ENCODE measurements around the gene BNIP3.

Gene BNIP3

DNA sequence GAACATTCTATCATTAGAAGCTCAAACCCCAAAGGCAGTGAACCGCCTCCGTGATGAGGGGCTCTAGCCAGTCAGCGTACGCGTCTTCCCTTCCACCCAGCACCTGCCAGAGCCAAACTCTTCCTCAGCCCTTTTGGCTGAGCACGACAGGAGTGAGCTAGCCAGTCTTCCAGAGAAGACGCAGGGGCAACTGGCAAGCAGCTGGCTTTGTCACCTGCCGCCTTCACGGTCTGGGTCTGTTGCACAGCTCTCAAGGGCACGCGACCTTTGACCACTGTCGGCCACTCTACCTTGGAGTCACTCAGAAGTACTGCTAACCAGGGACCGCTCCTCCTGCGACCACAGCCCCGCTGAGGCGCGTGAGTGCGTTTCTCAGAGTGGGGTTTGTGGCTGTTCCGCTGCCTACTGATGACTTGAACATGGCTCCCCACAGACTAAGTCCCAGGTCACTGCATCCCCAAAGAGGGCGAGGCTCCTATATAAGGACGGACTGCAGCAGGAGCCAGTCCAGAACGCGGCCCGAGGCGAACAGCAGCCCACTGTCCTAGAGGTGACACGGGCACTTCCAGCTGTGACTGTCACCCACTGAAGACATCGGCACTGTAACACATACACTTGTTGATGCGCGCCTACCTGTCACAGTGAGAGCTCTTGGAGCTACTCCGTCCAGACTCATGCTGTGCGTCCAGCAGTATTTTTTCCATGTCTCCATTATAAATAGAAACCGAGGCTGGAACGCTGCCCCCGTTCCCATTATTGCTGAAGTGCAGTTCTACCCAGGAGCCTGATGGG, 8.4 kb downstream of the BNIP3 start:
- no peak for TF ChIP-seq ZC3H10 (CRISPR knock-in tag; IDR thresholded peaks at IDR 0.05)
- no peak for TF ChIP-seq CSDC2 (CRISPR knock-in tag; IDR thresholded peaks at IDR 0.05)
- no peak for TF ChIP-seq PPARA (CRISPR knock-in tag; IDR thresholded peaks at IDR 0.05; ENCODE audit: borderline replicate concordance)
- no peak for ATAC-seq

DNA sequence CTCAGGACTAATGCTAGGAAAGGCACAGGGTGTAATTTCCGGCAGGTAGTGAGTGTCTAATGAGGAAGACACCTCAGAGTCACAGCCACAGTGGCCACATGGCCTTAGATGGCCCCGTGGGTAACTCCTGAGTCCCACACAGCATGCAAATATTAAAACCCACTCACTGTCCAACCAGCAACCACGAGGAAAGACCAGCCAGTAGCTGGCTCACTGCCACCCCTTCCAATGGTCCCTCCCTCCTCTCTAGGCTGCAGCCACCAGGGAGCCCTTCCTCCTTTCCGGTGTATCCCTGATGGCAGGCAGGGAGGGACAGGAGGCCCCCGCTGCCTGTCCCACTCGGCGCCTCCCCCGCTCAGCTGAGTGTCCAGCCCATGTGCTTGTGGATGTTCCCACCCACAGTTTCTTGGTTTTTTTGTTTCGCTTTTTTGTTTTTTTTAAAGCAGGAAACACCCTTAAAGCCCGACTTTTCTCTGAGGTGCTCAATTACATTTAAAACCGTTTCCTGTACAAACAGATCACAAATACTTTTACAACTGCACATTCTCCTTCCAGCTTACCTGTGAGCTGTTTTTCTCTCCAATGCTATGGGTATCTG, 9.2 kb downstream of the BNIP3 start:
- TF ChIP-seq OSR1 (CRISPR knock-in tag; IDR thresholded peaks at IDR 0.05) (no peak), ESRRG (CRISPR knock-in tag; IDR thresholded peaks at IDR 0.05) (no peak), ZNF565 (CRISPR knock-in tag; conservative IDR thresholded peaks at IDR 0.05; ENCODE audit: low read depth) (no peak), ZNF70 (CRISPR knock-in tag; IDR thresholded peaks at IDR 0.05) (no peak), GLIS3 (CRISPR knock-in tag; IDR thresholded peaks at IDR 0.05) (no peak), TOX (CRISPR knock-in tag; IDR thresholded peaks at IDR 0.05; ENCODE audit: borderline replicate concordance) (no peak), ISL1 (CRISPR knock-in tag; IDR thresholded peaks at IDR 0.05) (no peak), ZC3H10 (CRISPR knock-in tag; IDR thresholded peaks at IDR 0.05) (no peak), RARB (CRISPR knock-in tag; IDR thresholded peaks at IDR 0.05) (no peak), PPARA (CRISPR knock-in tag; IDR thresholded peaks at IDR 0.05; ENCODE audit: borderline replicate concordance) (no peak), SNAI2 (CRISPR knock-in tag; IDR thresholded peaks at IDR 0.05) (no peak), ZFP3 (CRISPR knock-in tag; IDR thresholded peaks at IDR 0.05) (no peak), ZFP30 (CRISPR knock-in tag; IDR thresholded peaks at IDR 0.05) (no peak), CSDC2 (CRISPR knock-in tag; IDR thresholded peaks at IDR 0.05) (no peak), ZNF8 (CRISPR knock-in tag; IDR thresholded peaks at IDR 0.05) (no peak)
- TF ChIP-seq, protein P1, sequence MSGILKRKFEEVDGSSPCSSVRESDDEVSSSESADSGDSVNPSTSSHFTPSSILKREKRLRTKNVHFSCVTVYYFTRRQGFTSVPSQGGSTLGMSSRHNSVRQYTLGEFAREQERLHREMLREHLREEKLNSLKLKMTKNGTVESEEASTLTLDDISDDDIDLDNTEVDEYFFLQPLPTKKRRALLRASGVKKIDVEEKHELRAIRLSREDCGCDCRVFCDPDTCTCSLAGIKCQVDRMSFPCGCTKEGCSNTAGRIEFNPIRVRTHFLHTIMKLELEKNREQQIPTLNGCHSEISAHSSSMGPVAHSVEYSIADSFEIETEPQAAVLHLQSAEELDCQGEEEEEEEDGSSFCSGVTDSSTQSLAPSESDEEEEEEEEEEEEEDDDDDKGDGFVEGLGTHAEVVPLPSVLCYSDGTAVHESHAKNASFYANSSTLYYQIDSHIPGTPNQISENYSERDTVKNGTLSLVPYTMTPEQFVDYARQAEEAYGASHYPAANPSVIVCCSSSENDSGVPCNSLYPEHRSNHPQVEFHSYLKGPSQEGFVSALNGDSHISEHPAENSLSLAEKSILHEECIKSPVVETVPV (CRISPR knock-in tag; IDR thresholded peaks at IDR 0.05): no peak
- TF ChIP-seq, protein P2, sequence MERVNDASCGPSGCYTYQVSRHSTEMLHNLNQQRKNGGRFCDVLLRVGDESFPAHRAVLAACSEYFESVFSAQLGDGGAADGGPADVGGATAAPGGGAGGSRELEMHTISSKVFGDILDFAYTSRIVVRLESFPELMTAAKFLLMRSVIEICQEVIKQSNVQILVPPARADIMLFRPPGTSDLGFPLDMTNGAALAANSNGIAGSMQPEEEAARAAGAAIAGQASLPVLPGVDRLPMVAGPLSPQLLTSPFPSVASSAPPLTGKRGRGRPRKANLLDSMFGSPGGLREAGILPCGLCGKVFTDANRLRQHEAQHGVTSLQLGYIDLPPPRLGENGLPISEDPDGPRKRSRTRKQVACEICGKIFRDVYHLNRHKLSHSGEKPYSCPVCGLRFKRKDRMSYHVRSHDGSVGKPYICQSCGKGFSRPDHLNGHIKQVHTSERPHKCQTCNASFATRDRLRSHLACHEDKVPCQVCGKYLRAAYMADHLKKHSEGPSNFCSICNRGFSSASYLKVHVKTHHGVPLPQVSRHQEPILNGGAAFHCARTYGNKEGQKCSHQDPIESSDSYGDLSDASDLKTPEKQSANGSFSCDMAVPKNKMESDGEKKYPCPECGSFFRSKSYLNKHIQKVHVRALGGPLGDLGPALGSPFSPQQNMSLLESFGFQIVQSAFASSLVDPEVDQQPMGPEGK (CRISPR knock-in tag; IDR thresholded peaks at IDR 0.05; ENCODE audit: borderline replicate concordance): no peak
- TF ChIP-seq, protein P3, sequence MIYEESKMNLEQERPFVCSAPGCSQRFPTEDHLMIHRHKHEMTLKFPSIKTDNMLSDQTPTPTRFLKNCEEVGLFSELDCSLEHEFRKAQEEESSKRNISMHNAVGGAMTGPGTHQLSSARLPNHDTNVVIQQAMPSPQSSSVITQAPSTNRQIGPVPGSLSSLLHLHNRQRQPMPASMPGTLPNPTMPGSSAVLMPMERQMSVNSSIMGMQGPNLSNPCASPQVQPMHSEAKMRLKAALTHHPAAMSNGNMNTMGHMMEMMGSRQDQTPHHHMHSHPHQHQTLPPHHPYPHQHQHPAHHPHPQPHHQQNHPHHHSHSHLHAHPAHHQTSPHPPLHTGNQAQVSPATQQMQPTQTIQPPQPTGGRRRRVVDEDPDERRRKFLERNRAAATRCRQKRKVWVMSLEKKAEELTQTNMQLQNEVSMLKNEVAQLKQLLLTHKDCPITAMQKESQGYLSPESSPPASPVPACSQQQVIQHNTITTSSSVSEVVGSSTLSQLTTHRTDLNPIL (CRISPR knock-in tag; IDR thresholded peaks at IDR 0.05; ENCODE audit: low read depth): no peak
- peak; percentile 76 for ATAC-seq

DNA sequence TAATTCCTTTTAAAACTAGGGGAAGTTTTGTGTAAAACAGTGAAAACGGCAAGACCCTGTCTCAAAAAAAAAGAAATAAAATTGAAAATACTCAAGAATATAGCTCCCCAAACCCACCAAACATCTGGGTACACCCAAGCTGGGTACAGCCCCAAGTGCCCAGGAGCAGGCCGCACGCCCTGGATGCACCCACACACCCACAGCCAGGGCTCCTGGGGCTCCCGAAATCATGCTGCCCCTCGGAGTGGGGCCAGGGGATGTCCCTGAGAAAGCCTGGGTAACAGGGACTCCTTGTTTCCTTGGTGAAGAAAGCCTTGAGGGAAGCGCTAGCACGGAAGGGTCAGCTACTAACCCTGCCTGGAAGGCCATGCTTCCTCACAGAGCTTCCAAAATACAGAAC, 10.1 kb downstream of the BNIP3 start:
- TF ChIP-seq, protein P3 (CRISPR knock-in tag; IDR thresholded peaks at IDR 0.05; ENCODE audit: low read depth): no peak
- TF ChIP-seq BACH2 (CRISPR knock-in tag; IDR thresholded peaks at IDR 0.05; ENCODE audit: borderline replicate concordance): no peak
- TF ChIP-seq, protein P4, sequence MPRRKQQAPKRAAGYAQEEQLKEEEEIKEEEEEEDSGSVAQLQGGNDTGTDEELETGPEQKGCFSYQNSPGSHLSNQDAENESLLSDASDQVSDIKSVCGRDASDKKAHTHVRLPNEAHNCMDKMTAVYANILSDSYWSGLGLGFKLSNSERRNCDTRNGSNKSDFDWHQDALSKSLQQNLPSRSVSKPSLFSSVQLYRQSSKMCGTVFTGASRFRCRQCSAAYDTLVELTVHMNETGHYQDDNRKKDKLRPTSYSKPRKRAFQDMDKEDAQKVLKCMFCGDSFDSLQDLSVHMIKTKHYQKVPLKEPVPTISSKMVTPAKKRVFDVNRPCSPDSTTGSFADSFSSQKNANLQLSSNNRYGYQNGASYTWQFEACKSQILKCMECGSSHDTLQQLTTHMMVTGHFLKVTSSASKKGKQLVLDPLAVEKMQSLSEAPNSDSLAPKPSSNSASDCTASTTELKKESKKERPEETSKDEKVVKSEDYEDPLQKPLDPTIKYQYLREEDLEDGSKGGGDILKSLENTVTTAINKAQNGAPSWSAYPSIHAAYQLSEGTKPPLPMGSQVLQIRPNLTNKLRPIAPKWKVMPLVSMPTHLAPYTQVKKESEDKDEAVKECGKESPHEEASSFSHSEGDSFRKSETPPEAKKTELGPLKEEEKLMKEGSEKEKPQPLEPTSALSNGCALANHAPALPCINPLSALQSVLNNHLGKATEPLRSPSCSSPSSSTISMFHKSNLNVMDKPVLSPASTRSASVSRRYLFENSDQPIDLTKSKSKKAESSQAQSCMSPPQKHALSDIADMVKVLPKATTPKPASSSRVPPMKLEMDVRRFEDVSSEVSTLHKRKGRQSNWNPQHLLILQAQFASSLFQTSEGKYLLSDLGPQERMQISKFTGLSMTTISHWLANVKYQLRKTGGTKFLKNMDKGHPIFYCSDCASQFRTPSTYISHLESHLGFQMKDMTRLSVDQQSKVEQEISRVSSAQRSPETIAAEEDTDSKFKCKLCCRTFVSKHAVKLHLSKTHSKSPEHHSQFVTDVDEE (CRISPR knock-in tag; IDR thresholded peaks at IDR 0.05): no peak
- no peak for TF ChIP-seq ISL1 (CRISPR knock-in tag; IDR thresholded peaks at IDR 0.05)
- no peak for TF ChIP-seq ZC3H10 (CRISPR knock-in tag; IDR thresholded peaks at IDR 0.05)
- TF ChIP-seq, protein P1 (CRISPR knock-in tag; IDR thresholded peaks at IDR 0.05): no peak
- TF ChIP-seq TOX (CRISPR knock-in tag; IDR thresholded peaks at IDR 0.05; ENCODE audit: borderline replicate concordance): no peak
- no peak for TF ChIP-seq RARB (CRISPR knock-in tag; IDR thresholded peaks at IDR 0.05)
- no peak for TF ChIP-seq ESRRG (CRISPR knock-in tag; IDR thresholded peaks at IDR 0.05)
- no peak for TF ChIP-seq ZNF8 (CRISPR knock-in tag; IDR thresholded peaks at IDR 0.05)
- TF ChIP-seq PPARA (CRISPR knock-in tag; IDR thresholded peaks at IDR 0.05; ENCODE audit: borderline replicate concordance): no peak
- TF ChIP-seq ZFP3 (CRISPR knock-in tag; IDR thresholded peaks at IDR 0.05): no peak
- TF ChIP-seq SNAI2 (CRISPR knock-in tag; IDR thresholded peaks at IDR 0.05): no peak
- no peak for TF ChIP-seq ZNF70 (CRISPR knock-in tag; IDR thresholded peaks at IDR 0.05)
- TF ChIP-seq, protein P2 (CRISPR knock-in tag; IDR thresholded peaks at IDR 0.05; ENCODE audit: borderline replicate concordance): no peak
- ATAC-seq: no peak

Measured in SK-N-SH treated with all-trans-retinoic acid at 6 μM for 48 hours (cell line).